Activated T-cell treated with anti-CD3 and anti-CD28 coated beads, Interleukin-2, amount 50 U/mL, for 1 hour (primary cell): Measurements from ENCODE around the gene IGLL1.
"Not testable (repeated sequence)": the region's sequence is repeated elsewhere in the genome, so short reads cannot be mapped to it uniquely, and the experiment has no call there.

Experiments
- DNase-seq: peaks from one replicate; pipeline ENCODE4 v3.0.0-alpha.2; 2020

Gene IGLL1

GRCh38 chr22:23579870-23580575 lies at the start of gene IGLL1:
IGLL1 (minus strand) TSS chr22:23580290; CDS start chr22:23580190, 100 bp downstream.
- no peak for DNase-seq

- DNase-seq = not testable (repeated sequence)
Measured at GRCh38 chr22:23628056-23628743, 48.1 kb upstream of the IGLL1 start.

- DNase-seq = peak; percentile 61
Measured at GRCh38 chr22:23627401-23628055, 47.4 kb upstream of the IGLL1 start.

GRCh38 chr22:23626286-23626975 lies 46.3 kb upstream of the IGLL1 start:
- DNase-seq = no peak

GRCh38 chr22:23622634-23623033 lies 42.5 kb upstream of the IGLL1 start:
- no peak for DNase-seq

GRCh38 chr22:23621916-23622315 lies 41.8 kb upstream of the IGLL1 start:
- DNase-seq = not testable (repeated sequence)

GRCh38 chr22:23621082-23621780 lies 41.1 kb upstream of the IGLL1 start:
- DNase-seq = no peak

- no peak for DNase-seq
Measured at GRCh38 chr22:23613193-23613972, 33.3 kb upstream of the IGLL1 start.

- DNase-seq = no peak
Measured at GRCh38 chr22:23609983-23610781, 30.1 kb upstream of the IGLL1 start.

GRCh38 chr22:23608583-23608982 lies 28.5 kb upstream of the IGLL1 start:
- DNase-seq = no peak

- DNase-seq = no peak
Measured at GRCh38 chr22:23606204-23607131, 26.4 kb upstream of the IGLL1 start.

- no peak for DNase-seq
Measured at GRCh38 chr22:23604939-23605712, 25.0 kb upstream of the IGLL1 start.

- DNase-seq = no peak
Measured at GRCh38 chr22:23603266-23603665, 23.2 kb upstream of the IGLL1 start.

GRCh38 chr22:23598805-23599518 lies 18.9 kb upstream of the IGLL1 start:
- no peak for DNase-seq

- DNase-seq = not testable (repeated sequence)
Measured at GRCh38 chr22:23597576-23598268, 17.6 kb upstream of the IGLL1 start.

- not testable (repeated sequence) for DNase-seq
Measured at GRCh38 chr22:23595904-23596303, 15.8 kb upstream of the IGLL1 start.

- no peak for DNase-seq
Measured at GRCh38 chr22:23591846-23592245, 11.8 kb upstream of the IGLL1 start.
